ENCODE measurements around the gene PLD2. TPM values are rescaled to one million over a fixed set of nuclear protein-coding genes. Genes with fewer than 3 reads are reported as not detected.
A peak's percentile ranks its signal among the peaks of the same experiment; 100 is the strongest.

The PLD2 gene
- total and polyA plus RNA-seq, 9 donors: 22.2 to 36.9 (median 25.7) TPM

GRCh38 chr17:4842376-4842775, 35.4 kb downstream of the PLD2 start:
- H3K9me3 ChIP-seq (replicated peaks; ENCODE audit: control insufficient read depth, low read depth, low read length): no peaks in the 10 kb centered on the region
- 92% methylated on average over 3 of the region's 3 CpGs for WGBS (ENCODE audit: insufficient coverage)
- no peak for DNase-seq
- H3K36me3 ChIP-seq (ENCODE audit: control insufficient read depth, insufficient read depth, low read length): peaks cover 19% of the 10 kb centered on the region
- no peak overlapping the region for H3K27ac ChIP-seq (ENCODE audit: low read length)
- H3K4me1 ChIP-seq (ENCODE audit: control insufficient read depth, insufficient read depth, low read length): peaks cover 4% of the 10 kb centered on the region
- no peak overlapping the region for H3K4me3 ChIP-seq (ENCODE audit: low read length)
- H3K27me3 ChIP-seq (ENCODE audit: control insufficient read depth, insufficient read depth, low read length): no peaks in the 10 kb centered on the region

- DNase-seq: no peak
- Histone ChIP-seq H3K27ac (ENCODE audit: low read length) (no peak overlapping the region), H3K9me3 (replicated peaks; ENCODE audit: control insufficient read depth, low read depth, low read length) (no peaks in the 10 kb centered on the region), H3K27me3 (ENCODE audit: control insufficient read depth, insufficient read depth, low read length) (no peaks in the 10 kb centered on the region), H3K36me3 (ENCODE audit: control insufficient read depth, insufficient read depth, low read length) (peaks cover 11% of the 10 kb centered on the region), H3K4me1 (ENCODE audit: control insufficient read depth, insufficient read depth, low read length) (no peaks in the 10 kb centered on the region), H3K4me3 (ENCODE audit: low read length) (no peak overlapping the region)
- WGBS (ENCODE audit: insufficient coverage): 79% methylated on average over 8 of the region's 9 CpGs
Observed at GRCh38 chr17:4843321-4844000, 36.5 kb downstream of the PLD2 start.

GRCh38 chr17:4845118-4845517, 38.2 kb downstream of the PLD2 start:
- Histone ChIP-seq H3K4me1 (ENCODE audit: control insufficient read depth, insufficient read depth, low read length) (no peaks in the 10 kb centered on the region), H3K4me3 (ENCODE audit: low read length) (no peak overlapping the region), H3K9me3 (replicated peaks; ENCODE audit: control insufficient read depth, low read depth, low read length) (no peaks in the 10 kb centered on the region), H3K27me3 (ENCODE audit: control insufficient read depth, insufficient read depth, low read length) (no peaks in the 10 kb centered on the region), H3K36me3 (ENCODE audit: control insufficient read depth, insufficient read depth, low read length) (peaks cover 9% of the 10 kb centered on the region), H3K27ac (ENCODE audit: low read length) (no peak overlapping the region)
- 88% methylated on average over 1 of the region's 5 CpGs for WGBS (ENCODE audit: insufficient coverage)
- peak; percentile 61 for DNase-seq

DNA sequence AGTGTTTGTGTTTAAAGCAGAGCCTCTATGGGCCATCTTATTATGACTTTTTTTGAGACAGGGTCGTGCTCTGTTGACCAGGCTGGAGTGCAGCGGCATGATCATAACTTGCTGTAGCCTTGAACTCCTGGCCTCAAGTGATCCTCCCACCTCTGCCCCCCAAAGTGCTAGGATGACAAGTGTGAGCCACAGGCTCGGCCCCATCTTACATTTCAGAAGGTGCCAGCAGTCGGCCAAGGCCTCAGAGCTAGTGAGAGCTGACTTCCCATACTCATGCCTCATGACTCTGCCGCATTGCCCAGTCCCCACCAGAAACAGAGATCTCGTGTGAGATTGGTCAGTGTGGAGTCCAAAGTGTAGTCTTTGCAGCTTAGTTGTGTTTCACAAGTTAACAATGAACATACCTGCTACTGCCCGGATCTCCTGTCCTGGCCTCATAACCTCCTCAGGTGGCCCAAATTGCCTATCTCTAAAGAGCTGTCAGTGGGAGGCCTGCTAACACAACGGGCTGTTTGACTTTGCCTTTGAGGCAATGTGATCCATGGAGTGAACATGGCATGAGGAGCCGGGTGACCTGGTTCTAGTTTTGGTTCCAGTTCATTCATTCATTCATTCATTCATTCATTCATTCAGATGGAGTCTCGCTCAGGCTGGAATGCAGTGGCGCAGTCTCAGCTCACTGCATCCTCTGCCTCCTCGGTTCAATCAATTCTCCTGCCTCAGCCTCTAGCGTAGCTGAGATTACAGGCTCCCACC, 39.9 kb downstream of the PLD2 start:
- Histone ChIP-seq H3K27ac (ENCODE audit: low read length) (no peak overlapping the region), H3K36me3 (ENCODE audit: control insufficient read depth, insufficient read depth, low read length) (peaks cover 5% of the 10 kb centered on the region), H3K4me3 (ENCODE audit: low read length) (no peak overlapping the region), H3K4me1 (ENCODE audit: control insufficient read depth, insufficient read depth, low read length) (no peaks in the 10 kb centered on the region), H3K9me3 (replicated peaks; ENCODE audit: control insufficient read depth, low read depth, low read length) (no peaks in the 10 kb centered on the region), H3K27me3 (ENCODE audit: control insufficient read depth, insufficient read depth, low read length) (no peaks in the 10 kb centered on the region)
- no peak for DNase-seq
- WGBS (ENCODE audit: insufficient coverage): 93% methylated on average over 5 of the region's 13 CpGs

DNA sequence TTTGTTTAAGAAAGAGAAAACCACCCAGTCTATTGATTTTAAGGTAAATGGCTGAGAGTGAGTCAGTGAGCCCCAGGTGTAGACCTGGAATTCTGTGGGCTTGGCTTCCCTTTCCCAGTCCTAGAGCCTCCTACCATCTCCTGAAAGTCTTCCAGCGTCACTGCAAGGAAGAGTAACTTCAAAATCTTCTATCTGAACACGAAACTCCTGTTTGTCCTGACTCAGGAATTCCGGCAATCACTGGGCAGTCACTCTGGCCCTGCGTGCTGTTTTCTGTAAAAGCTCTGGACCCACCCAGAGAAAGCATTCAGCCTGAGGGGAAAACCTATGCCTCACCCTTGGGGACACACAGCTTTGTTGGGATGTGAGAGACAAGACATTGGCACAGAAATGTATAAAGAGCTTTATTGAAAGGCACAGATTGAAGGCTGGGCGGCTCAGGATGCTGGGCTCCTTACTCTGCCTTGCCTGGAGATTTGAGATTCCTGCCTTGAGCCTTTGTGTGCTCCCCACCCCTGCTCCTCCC, 42.1 kb downstream of the PLD2 start:
- peaks cover 7% of the 10 kb centered on the region for H3K36me3 ChIP-seq (ENCODE audit: control insufficient read depth, insufficient read depth, low read length)
- WGBS (ENCODE audit: insufficient coverage): 69% methylated on average over 5 of the region's 5 CpGs
- no peak for DNase-seq
- H3K9me3 ChIP-seq (replicated peaks; ENCODE audit: control insufficient read depth, low read depth, low read length): no peaks in the 10 kb centered on the region
- H3K27me3 ChIP-seq (ENCODE audit: control insufficient read depth, insufficient read depth, low read length): no peaks in the 10 kb centered on the region
- no peak overlapping the region for H3K4me3 ChIP-seq (ENCODE audit: low read length)
- peaks cover 2% of the 10 kb centered on the region for H3K4me1 ChIP-seq (ENCODE audit: control insufficient read depth, insufficient read depth, low read length)
- H3K27ac ChIP-seq (ENCODE audit: low read length): no peak overlapping the region

DNA sequence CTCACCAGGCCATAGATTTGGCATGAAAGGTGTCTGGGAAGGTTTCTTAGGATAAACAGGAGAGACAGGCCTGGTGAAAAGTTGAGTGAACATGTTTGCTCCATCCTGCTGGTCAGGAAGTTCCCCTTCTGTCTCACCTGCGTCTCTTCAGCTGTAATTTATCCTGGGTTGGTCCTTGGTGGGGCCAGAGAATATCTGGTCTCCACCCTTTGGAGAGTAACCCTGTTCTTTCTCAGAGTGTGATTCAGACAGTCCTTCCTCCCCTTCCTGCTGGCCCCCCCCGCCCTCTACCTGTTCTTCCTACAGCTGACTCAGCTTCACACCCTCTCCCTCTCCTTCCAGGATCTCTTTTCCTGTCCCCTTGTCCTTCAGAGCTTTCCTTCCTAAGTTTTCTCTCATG, 43.3 kb downstream of the PLD2 start:
- WGBS (ENCODE audit: insufficient coverage): 100% methylated on average over 1 of the region's 2 CpGs
- peaks cover 8% of the 10 kb centered on the region for H3K36me3 ChIP-seq (ENCODE audit: control insufficient read depth, insufficient read depth, low read length)
- no peak for DNase-seq
- no peak overlapping the region for H3K4me3 ChIP-seq (ENCODE audit: low read length)
- H3K27ac ChIP-seq (ENCODE audit: low read length): no peak overlapping the region
- no peaks in the 10 kb centered on the region for H3K9me3 ChIP-seq (replicated peaks; ENCODE audit: control insufficient read depth, low read depth, low read length)
- H3K27me3 ChIP-seq (ENCODE audit: control insufficient read depth, insufficient read depth, low read length): no peaks in the 10 kb centered on the region
- H3K4me1 ChIP-seq (ENCODE audit: control insufficient read depth, insufficient read depth, low read length): peaks cover 2% of the 10 kb centered on the region

- Histone ChIP-seq H3K27ac (ENCODE audit: low read length) (no peak overlapping the region), H3K9me3 (replicated peaks; ENCODE audit: control insufficient read depth, low read depth, low read length) (no peaks in the 10 kb centered on the region), H3K4me1 (ENCODE audit: control insufficient read depth, insufficient read depth, low read length) (peaks cover 4% of the 10 kb centered on the region), H3K27me3 (ENCODE audit: control insufficient read depth, insufficient read depth, low read length) (no peaks in the 10 kb centered on the region), H3K36me3 (ENCODE audit: control insufficient read depth, insufficient read depth, low read length) (peaks cover 8% of the 10 kb centered on the region), H3K4me3 (ENCODE audit: low read length) (no peak overlapping the region)
- no CpG with 5 or more reads among the region's 3 CpGs for WGBS (ENCODE audit: insufficient coverage)
- DNase-seq: no peak
Observed at GRCh38 chr17:4851084-4851483, 44.1 kb downstream of the PLD2 start.

- H3K9me3 ChIP-seq (replicated peaks; ENCODE audit: control insufficient read depth, low read depth, low read length): no peaks in the 10 kb centered on the region
- no peak overlapping the region for H3K27ac ChIP-seq (ENCODE audit: low read length)
- H3K27me3 ChIP-seq (ENCODE audit: control insufficient read depth, insufficient read depth, low read length): no peaks in the 10 kb centered on the region
- DNase-seq: peak; percentile 40
- no peak overlapping the region for H3K4me3 ChIP-seq (ENCODE audit: low read length)
- peaks cover 12% of the 10 kb centered on the region for H3K4me1 ChIP-seq (ENCODE audit: control insufficient read depth, insufficient read depth, low read length)
- peaks cover 3% of the 10 kb centered on the region for H3K36me3 ChIP-seq (ENCODE audit: control insufficient read depth, insufficient read depth, low read length)
Observed at GRCh38 chr17:4852567-4853207, 45.7 kb downstream of the PLD2 start.

DNA sequence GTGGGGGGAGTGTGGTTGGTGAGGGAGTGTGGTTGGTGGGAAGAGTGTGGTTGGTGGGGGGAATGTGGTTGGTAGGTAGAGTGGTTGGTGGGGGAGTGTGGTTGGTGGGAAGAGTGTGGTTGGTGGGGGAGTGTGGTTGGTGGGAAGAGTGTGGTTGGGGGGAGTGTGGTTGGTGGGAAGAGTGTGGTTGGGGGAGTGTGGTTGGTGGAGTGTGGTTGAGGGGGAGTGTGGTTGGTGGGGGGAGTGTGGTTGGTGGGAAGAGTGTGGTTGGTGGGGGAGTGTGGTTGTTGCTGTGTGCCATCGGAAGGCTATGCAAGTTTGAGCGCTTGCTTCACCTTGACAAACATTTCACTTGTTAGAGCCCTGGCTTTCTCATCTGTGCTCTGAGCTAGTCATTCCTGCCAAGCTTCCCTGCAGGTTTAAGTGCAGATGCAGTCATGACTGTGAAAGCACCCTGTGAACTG, 46.3 kb downstream of the PLD2 start:
- Histone ChIP-seq H3K4me3 (ENCODE audit: low read length) (no peak overlapping the region), H3K4me1 (ENCODE audit: control insufficient read depth, insufficient read depth, low read length) (peaks cover 17% of the 10 kb centered on the region), H3K27me3 (ENCODE audit: control insufficient read depth, insufficient read depth, low read length) (no peaks in the 10 kb centered on the region), H3K27ac (ENCODE audit: low read length) (no peak overlapping the region), H3K9me3 (replicated peaks; ENCODE audit: control insufficient read depth, low read depth, low read length) (no peaks in the 10 kb centered on the region), H3K36me3 (ENCODE audit: control insufficient read depth, insufficient read depth, low read length) (peaks cover 3% of the 10 kb centered on the region)
- whole genome bisulfite sequencing (ENCODE audit: insufficient coverage): no CpG with 5 or more reads among the region's 2 CpGs
- no peak for DNase-seq

GRCh38 chr17:4854111-4854681, 47.2 kb downstream of the PLD2 start:
- Histone ChIP-seq H3K9me3 (replicated peaks; ENCODE audit: control insufficient read depth, low read depth, low read length) (no peaks in the 10 kb centered on the region), H3K4me3 (ENCODE audit: low read length) (no peak overlapping the region), H3K4me1 (ENCODE audit: control insufficient read depth, insufficient read depth, low read length) (peaks cover 23% of the 10 kb centered on the region), H3K27ac (ENCODE audit: low read length) (no peak overlapping the region), H3K27me3 (ENCODE audit: control insufficient read depth, insufficient read depth, low read length) (no peaks in the 10 kb centered on the region), H3K36me3 (ENCODE audit: control insufficient read depth, insufficient read depth, low read length) (peaks cover 3% of the 10 kb centered on the region)
- 71% methylated on average over 4 of the region's 5 CpGs for WGBS (ENCODE audit: insufficient coverage)
- DNase-seq: no peak

All from muscle of leg (tissue), 11 donors.